Endothelial cell of hepatic sinusoid (primary cell): Measurements from ENCODE around the gene DIP2C.
"Not testable (repeated sequence)": the region's sequence is repeated elsewhere in the genome, so short reads cannot be mapped to it uniquely, and the experiment has no call there.

Experiments used
- in situ Hi-C: cut with HindIII; loops from 2 replicates; pipeline ENCODE4 v1.10.0; 2017; ENCODE audit warnings: low sequenced_read_pairs

Gene DIP2C

DNA sequence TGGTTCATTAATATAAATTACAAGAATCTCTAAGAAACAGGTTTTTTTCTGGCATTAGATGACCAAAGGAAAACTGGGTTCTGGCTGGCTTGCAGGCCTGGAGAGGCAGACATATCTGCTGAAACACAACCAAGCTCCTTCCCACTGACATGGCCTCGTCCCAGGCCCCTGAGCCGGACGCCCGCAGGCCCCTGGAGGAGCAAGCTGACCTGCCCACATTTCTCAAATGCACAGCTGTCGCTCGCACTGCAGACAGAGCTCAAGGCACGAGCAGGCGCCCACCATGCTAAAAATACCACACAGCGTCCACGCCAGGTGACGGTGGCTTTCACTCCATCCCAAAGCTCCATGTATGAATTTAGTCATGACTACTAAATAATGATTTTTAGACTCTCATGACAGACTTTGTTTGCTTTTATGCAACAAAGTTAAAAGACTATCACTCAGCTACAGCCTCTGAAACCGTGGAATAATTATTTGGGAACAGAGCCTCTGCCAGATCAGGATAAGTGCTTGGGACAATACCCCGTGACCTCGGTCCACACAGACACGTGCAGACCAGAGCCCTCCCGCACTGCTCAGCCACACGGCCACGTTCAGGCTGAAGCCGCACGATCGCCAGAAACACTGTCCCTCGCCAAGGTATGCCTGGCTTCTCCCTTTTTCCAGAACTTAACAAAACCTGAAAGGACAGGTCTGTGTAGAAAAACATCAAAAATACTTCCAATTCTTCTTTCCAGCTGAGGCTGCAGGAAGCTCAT is 71.1 kb downstream of the DIP2C start:
- in situ Hi-C loops, result no loop called here

- in situ Hi-C loops, result no loop called here
These were observed 72.0 kb downstream of the DIP2C start for GRCh38 chr10:617471-617870.

GRCh38 chr10:615583-616152 is 73.8 kb downstream of the DIP2C start:
- in situ Hi-C loops, result no loop called here

DNA sequence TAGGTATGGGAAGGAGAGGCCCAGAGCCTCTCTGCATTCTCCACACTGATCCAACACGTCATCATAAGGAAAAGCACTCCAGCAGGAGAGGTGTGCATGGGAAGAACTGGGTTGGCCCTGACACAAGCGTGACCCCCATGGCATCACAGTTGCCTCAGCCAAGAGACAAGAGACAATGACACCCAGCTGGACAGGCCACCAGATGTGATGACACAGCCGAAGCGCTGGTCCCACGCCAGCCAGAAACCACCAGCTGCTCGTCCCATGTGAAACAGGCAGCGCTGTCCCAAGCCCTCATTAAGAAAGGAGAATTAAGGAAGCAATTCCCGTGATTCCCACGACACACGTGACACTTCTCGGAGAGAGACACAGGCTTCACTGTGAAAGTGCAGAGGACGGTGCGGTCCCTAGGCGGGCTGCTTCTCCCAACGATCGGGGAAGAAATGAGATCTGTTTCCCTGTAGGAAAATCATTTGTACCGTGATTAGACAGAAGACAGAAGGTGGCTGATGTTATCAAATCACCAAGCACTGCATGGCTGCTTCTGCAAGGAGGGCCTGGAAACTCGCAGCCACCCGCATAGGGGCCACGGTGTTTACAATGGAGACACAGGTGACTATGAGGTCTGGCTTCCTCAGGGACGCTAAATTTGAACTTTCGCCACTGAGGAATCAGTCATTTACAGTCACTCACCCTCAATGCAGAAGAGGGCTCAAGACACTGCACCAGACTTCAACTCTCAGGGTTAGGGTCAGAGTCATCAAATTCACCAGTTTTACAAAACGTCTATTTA is 74.5 kb downstream of the DIP2C start:
- in situ Hi-C loops, result no loop called here

- in situ Hi-C loops, result no loop called here
These were observed 75.2 kb downstream of the DIP2C start for GRCh38 chr10:614139-614711.

DNA sequence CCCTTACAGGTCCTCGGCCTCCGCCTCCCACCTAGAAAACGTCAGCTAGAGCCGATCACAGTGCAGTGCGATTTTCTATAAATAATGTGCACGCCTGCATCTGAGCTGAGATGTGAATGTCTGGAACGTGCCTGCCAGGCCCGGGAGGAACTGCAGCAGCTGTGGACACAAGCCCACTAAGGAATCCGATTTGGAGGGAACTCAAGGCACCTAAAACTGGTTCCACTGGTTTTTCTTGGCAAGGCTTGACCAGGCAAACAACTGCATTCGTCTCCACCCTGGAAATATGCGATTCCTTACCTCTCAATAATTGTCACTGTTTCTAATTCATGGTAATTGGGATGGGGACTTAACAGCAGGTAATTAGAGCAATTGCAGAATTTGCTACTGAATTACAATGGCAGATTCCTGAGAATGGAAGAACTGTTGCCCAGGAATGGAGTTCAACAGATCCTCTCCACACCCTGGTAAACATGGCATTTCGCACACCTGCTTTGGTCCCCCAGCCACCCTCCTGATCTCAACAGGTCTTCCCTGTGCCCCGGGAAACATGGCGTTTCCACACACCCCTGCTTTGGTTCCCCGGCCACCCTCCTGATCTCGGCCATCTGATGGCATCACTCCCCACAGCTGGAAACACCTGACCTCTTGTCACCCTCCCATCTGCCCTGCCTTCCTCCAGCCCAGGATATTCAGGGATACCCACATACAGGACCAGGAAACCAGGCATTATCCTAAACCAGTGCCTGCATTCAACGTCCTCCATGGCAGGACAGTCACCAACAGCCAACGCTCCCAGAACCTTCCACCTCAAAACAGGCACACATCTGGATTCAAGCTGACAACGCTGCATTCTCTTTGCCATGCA is 76.0 kb downstream of the DIP2C start:
- in situ Hi-C loops, result no loop called here

DNA sequence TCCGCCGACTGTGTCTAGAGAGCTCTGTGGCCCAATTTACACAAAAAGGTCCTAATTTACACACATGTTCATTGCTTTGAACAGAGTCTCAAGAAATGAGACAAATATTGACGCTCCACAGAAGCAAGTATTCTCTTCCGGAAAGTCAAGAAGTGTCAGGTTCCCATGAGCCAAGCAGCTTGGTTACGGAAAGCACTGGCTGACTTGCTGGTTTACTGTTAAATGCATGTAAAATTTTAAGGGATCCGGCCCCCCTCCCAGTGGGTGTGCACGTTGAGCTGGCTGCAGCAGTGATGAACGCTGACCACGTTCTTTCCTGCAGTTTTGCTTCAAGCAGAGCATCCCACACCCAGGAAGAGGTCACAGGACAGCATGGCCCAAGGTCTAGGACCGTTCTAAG is 76.8 kb downstream of the DIP2C start:
- in situ Hi-C loops, result no loop called here

DNA sequence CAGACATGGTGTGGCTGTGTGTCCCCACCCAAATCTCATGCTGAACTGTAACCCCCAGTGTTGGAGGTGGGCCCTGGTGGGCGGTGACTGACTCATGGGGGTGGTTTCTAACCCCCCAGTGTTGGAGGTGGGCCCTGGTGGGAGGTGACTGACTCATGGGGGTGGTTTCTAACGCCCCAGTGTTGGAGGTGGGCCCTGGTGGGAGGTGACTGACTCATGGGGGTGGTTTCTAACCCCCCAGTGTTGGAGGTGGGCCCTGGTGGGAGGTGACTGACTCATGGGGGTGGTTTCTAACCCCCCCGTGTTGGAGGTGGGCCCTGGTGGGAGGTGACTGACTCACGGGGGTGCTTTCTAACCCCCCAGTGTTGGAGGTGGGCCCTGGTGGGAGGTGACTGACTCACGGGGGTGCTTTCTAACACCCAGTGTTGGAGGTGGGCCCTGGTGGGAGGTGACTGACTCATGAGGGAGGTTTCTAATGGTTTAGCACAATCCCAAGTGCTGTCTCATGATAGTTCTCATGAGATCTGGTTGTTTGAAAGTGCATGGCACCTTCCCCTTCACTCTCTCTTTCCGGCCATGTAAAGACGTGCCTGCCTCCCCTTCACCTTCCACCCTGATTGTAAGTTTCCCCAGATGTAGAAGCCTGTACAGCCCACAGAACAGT is 78.7 kb downstream of the DIP2C start:
- in situ Hi-C loops, result not testable (repeated sequence)

DNA sequence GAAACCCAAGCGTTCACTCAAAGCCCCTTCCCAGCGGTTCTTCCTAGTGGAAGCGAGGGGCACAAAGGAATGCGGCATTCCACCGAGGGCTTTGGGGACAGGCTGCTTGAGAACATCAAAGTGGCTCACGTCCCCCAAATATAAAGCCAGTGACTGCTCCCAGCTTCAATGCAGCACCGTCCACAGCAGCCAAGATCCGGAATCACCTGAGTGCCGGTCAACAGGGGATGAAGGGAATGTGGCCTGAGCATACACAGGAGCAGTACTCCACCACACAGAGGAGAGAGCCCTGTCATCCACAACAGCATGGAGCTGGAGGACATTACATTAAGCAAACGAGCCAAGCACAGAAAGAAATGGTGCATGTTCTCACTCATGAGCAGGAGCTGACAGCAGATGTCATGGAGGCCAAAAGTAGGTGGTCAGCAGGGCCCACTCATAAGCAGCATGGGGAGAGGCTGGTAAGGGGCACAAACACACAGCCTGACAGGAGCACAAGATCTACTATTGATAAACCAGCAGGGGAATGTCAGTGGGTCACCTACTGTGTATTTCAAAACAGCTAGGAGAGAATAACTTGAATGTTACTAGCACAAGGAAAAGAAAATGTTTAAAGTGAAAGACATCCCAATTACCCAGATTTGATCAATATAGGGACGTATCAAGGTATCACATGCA is 79.5 kb downstream of the DIP2C start:
- in situ Hi-C loops, result no loop called here

- in situ Hi-C loops, result no loop called here
These were observed 80.2 kb downstream of the DIP2C start for GRCh38 chr10:609262-609658.

DNA sequence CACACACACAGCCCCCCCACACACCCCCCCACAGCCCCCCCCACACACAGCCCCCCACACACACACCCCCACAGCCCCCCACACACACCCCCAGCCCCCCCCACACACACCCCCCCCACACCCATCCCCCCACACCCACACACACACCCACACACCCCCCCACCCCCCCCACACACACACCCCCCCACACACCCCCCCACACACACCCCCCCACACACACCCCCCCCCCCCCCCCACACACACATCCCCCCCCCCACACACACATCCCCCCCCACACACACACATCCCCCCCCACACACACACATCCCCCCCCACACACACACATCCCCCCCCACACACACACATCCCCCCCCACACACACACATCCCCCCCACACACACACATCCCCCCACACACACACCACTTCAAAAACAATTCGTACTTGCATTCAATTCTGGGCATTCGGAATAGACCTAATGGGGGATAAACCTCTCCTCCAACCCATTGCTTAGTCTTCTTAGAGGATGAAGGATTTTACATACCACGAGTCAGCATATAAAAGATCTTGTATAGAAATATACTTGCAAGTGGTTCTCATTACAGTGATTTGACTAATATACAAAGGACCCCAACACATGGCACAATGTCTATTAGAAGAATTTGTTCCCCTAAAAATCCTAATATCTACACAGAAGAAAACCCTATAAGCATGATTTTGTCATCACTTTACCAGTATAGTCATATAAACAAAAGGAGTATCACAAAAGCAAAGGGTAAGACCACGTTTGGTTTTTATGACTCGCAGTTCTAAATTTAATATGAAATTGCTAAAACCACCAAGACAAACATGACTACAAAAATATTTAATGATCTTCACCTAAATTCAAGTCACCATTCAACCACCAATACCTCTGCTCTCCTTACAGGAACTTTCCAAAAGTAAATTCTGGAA is 80.9 kb downstream of the DIP2C start:
- in situ Hi-C loops, result no loop called here

- in situ Hi-C loops, result no loop called here
These were observed 81.8 kb downstream of the DIP2C start for GRCh38 chr10:607545-608185.

GRCh38 chr10:606762-607544 is 82.5 kb downstream of the DIP2C start:
- in situ Hi-C loops, result no loop called here

- in situ Hi-C loops, result no loop called here
These were observed 83.7 kb downstream of the DIP2C start for GRCh38 chr10:605632-606325.

- in situ Hi-C loops, result loop anchor here (5.0 kb wide), 1 partner anchor 47 kb away; no protein-coding TSS in a partner anchor
These were observed 84.5 kb downstream of the DIP2C start for GRCh38 chr10:604716-605631.
